ENCODE data around the gene FLRT2. TPM values are rescaled to one million over a fixed set of nuclear protein-coding genes. Genes with fewer than 3 reads are reported as not detected.

The FLRT2 gene
- total RNA-seq, 1 experiment from 2014 or later: 0.17 TPM

- ATAC-seq (no peak), DNase-seq (ENCODE audit: low read depth, low spot score) (no peak)
- H3K27me3 ChIP-seq (ENCODE audit: insufficient read depth, low read length): no peaks in the 10 kb centered on the region
- no peaks in the 10 kb centered on the region for H3K36me3 ChIP-seq (ENCODE audit: control insufficient read depth in 1 of 2, insufficient read depth in 2 of 2, low read length in 2 of 2)
- H3K9me3 ChIP-seq (ENCODE audit: control insufficient read depth in 1 of 2, insufficient read depth in 1 of 2, low read depth in 1 of 2, low read length in 2 of 2): peaks cover 4 to 40% of the 10 kb centered on the region in 2 experiments; a peak in 2 of 4 replicates
- H3K9ac ChIP-seq (ENCODE audit: low read length): no peak overlapping the region
- ChIA-PET CTCF (no interaction called here), RAD21 (ENCODE audit: low non-redundant PET in 1 of 2, low total read pairs in 2 of 2, uncharacterized antibody in 2 of 2, unreplicated experiment in 2 of 2) (no interaction called here), POLR2A (no interaction called here)
- no peak overlapping the region for H3K4me3 ChIP-seq (replicated peaks in 1 of 2; ENCODE audit: low read depth in 1 of 2, low read length in 2 of 2)
- intact Hi-C loops (cut with micrococcal nuclease): no loop called here
- H3K27ac ChIP-seq (ENCODE audit: low read depth, low read length): no peak overlapping the region
- no peaks in the 10 kb centered on the region for H3K4me1 ChIP-seq (ENCODE audit: control insufficient read depth in 1 of 2, insufficient read depth in 2 of 2, low read length in 2 of 2)
- no peak overlapping the region for H3K4me2 ChIP-seq (ENCODE audit: low read length)
- no TSS peak for BruUV-seq (replicated peaks)
- no peaks in the 10 kb centered on the region for H4K20me1 ChIP-seq (ENCODE audit: insufficient read depth)
- no peak overlapping the region for H2AFZ ChIP-seq (ENCODE audit: low read depth, low read length, poor library complexity, severe bottlenecking)
- H3K9me2 ChIP-seq (ENCODE audit: insufficient read depth): no peaks in the 10 kb centered on the region
- TF ChIP-seq, protein P1, sequence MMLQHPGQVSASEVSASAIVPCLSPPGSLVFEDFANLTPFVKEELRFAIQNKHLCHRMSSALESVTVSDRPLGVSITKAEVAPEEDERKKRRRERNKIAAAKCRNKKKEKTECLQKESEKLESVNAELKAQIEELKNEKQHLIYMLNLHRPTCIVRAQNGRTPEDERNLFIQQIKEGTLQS (IDR thresholded peaks at IDR 0.05): no peak
- TF ChIP-seq POLR2AphosphoS5 (IDR thresholded peaks at IDR 0.05; ENCODE audit: low read depth, low read length) (no peak), CEBPB (IDR thresholded peaks at IDR 0.05; ENCODE audit: low read depth) (no peak), ELF1 (IDR thresholded peaks at IDR 0.05; ENCODE audit: borderline replicate concordance, low read depth) (no peak), ZNF274 (IDR thresholded peaks at IDR 0.05; ENCODE audit: low read depth, low read length) (no peak), EZH2 (IDR thresholded peaks at IDR 0.05) (no peak), RAD21 (IDR thresholded peaks at IDR 0.05; ENCODE audit: low read depth) (no peak), SRF (IDR thresholded peaks at IDR 0.05; ENCODE audit: low read depth) (no peak), SIN3A (IDR thresholded peaks at IDR 0.05; ENCODE audit: low read depth) (no peak), FOSL1 (IDR thresholded peaks at IDR 0.05; ENCODE audit: low read depth) (no peak), JUND (IDR thresholded peaks at IDR 0.05) (no peak), EZH2phosphoT487 (IDR thresholded peaks at IDR 0.05; ENCODE audit: borderline replicate concordance) (no peak), SP1 (IDR thresholded peaks at IDR 0.05; ENCODE audit: low read depth) (no peak), EGR1 (IDR thresholded peaks at IDR 0.05; ENCODE audit: low read depth) (no peak), TCF7L2 (IDR thresholded peaks at IDR 0.05; ENCODE audit: borderline replicate concordance, extremely low read depth, insufficient read depth, insufficient read length) (no peak)
- TF ChIP-seq, protein P2, sequence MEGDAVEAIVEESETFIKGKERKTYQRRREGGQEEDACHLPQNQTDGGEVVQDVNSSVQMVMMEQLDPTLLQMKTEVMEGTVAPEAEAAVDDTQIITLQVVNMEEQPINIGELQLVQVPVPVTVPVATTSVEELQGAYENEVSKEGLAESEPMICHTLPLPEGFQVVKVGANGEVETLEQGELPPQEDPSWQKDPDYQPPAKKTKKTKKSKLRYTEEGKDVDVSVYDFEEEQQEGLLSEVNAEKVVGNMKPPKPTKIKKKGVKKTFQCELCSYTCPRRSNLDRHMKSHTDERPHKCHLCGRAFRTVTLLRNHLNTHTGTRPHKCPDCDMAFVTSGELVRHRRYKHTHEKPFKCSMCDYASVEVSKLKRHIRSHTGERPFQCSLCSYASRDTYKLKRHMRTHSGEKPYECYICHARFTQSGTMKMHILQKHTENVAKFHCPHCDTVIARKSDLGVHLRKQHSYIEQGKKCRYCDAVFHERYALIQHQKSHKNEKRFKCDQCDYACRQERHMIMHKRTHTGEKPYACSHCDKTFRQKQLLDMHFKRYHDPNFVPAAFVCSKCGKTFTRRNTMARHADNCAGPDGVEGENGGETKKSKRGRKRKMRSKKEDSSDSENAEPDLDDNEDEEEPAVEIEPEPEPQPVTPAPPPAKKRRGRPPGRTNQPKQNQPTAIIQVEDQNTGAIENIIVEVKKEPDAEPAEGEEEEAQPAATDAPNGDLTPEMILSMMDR (IDR thresholded peaks at IDR 0.05 in 2 of 3, conservative IDR thresholded peaks at IDR 0.05 in 1 of 3; ENCODE audit: borderline replicate concordance in 1 of 3, insufficient read depth in 1 of 3, low read depth in 2 of 3, low read length in 2 of 3): no peak
- TF ChIP-seq, protein P3, sequence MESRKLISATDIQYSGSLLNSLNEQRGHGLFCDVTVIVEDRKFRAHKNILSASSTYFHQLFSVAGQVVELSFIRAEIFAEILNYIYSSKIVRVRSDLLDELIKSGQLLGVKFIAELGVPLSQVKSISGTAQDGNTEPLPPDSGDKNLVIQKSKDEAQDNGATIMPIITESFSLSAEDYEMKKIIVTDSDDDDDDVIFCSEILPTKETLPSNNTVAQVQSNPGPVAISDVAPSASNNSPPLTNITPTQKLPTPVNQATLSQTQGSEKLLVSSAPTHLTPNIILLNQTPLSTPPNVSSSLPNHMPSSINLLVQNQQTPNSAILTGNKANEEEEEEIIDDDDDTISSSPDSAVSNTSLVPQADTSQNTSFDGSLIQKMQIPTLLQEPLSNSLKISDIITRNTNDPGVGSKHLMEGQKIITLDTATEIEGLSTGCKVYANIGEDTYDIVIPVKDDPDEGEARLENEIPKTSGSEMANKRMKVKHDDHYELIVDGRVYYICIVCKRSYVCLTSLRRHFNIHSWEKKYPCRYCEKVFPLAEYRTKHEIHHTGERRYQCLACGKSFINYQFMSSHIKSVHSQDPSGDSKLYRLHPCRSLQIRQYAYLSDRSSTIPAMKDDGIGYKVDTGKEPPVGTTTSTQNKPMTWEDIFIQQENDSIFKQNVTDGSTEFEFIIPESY (IDR thresholded peaks at IDR 0.05; ENCODE audit: extremely low read depth, insufficient replicate concordance, low read length): no peak
- H3K79me2 ChIP-seq (ENCODE audit: insufficient read depth, low read length): no peaks in the 10 kb centered on the region
These were observed 46.3 kb upstream of the FLRT2 start for GRCh38 chr14:85483652-85484051.

Measured in HCT116 (cell line).